SKM-1 (cell line): Measurements from ENCODE around the gene ALKBH7.

Source experiments
- DNase-seq: peaks from one replicate; lab custom pipeline; 2025; ENCODE audit not compliant: unreplicated experiment; lab: John Stamatoyannopoulos, UW

The ALKBH7 gene

DNA sequence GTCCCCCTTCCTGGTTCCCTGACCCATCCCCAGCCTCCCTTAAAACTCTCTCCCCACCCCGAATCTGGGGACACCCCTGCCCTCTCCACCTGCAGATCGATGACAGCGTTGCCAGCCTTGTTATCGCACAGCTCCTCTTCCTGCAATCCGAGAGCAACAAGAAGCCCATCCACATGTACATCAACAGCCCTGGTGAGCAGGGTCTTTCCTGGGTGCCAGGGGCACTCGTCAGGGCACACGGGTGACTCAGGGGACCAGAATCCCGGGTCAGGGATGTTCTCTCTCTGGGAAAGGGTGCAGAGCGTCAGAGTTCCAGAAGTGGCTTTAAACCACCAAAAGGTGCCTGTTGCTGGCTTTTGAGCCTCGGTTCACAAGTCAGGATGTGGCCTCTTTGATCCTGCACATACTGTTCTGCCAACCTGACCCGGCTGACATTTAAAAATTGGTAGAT is 10.2 kb upstream of the ALKBH7 start:
- DNase-seq = no peak

DNA sequence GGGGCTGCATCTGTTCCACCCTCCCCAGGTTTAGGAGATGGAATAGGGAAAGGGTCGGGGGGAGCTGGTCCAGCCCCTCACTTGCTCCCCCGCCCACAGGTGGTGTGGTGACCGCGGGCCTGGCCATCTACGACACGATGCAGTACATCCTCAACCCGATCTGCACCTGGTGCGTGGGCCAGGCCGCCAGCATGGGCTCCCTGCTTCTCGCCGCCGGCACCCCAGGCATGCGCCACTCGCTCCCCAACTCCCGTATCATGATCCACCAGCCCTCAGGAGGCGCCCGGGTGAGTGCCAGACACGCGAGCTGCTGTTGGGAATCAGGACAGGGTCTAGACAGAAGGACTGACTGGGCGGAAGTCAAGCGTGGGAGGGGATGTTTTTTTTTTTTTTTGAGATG is 8.2 kb upstream of the ALKBH7 start:
- DNase-seq = no peak

DNA sequence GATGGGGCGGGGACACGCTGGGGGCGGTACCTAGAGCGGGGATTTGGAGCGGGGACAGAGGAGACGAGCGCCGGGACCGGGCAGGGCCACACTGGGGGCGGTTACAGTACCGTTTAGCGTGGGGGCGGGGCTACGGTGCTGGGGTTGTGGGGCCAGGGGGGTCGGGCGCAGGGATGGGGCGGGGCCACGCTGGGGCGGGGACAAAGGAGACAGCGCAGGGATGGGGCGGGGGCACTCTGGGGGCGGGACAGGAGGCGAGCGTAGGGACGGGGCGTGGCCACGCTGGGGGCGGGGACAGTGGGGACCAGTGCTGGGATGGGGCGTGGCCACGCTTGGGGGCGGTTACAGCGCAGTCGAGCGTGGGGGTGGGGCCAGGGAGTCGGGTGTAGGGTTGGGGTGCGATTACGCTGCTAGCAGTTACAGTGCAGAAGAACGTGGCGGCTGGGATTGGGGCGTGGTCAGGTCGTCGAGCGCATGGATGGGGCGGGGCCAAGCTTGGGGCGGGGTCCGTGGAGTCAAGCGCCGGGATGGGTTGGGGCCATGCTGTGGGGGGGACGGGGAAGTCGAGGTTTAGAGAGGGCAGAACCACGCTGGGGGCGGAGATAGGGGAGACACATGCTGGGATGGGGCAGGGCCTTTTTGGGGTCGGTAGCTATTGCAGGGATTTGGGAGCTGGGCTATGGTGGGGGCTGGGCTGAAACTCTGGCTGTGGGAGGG is 660 bp downstream of the ALKBH7 start:
- DNase-seq = peak; percentile 97

- no peak for DNase-seq
Measured at GRCh38 chr19:6373813-6374108, 1.2 kb downstream of the ALKBH7 start.

DNA sequence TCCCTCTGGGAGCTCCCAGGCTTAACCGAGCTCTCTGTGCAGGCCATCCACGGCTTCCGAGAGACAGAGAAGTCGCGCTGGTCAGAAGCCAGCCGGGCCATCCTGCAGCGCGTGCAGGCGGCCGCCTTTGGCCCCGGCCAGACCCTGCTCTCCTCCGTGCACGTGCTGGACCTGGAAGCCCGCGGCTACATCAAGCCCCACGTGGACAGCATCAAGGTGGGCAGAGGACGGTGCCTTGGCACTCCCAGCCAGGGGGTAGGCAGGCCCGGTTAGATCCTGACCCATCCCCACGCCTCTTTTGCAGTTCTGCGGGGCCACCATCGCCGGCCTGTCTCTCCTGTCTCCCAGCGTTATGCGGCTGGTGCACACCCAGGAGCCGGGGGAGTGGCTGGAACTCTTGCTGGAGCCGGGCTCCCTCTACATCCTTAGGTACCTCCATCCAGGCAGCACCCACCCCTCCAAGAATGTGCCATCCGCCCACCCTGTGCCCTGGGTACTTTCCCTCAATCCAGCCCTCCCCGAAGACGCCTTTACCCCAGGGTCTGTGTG is 1.6 kb downstream of the ALKBH7 start:
- DNase-seq = no peak

GRCh38 chr19:6374711-6375410 is 2.3 kb downstream of the ALKBH7 start:
- DNase-seq = no peak

- DNase-seq = no peak
Measured at GRCh38 chr19:6375411-6376010, 2.9 kb downstream of the ALKBH7 start, which contains the start of gene PSPN. TSS of gene PSPN (minus strand) at chr19:6375933. CDS start at chr19:6375849, 84 bp downstream.

DNA sequence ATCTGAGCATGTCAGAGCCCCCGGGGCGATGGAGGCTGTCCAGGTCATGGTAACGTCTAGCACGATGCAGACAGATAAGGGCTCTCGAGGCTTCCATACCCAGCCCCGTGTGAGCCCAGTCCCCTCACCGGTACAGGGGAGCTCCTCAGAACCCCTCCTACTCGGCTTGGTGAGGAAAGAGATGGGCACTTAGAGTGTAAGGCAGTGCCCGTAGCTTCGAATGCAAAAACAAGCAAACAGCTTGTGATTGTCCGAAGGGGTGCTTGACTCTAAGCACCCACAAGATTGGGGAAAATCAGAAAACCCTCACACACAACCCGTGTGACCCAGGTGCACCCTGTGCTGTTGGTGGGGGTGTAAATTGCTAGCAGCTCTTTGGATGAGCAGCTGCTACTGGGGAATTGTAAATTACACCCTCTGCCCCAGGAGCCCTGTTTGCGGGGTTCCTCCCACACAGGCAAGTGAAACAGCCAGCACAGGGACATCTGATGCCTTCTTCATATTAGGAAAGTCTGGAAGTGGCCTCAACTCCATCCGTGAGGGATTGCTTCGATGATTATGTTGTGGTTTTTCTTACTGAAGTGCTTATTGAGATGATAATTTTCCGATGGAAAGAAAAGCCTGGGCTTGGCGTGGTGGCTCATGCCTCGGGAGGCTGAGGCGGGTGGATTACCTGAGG is 4.1 kb downstream of the ALKBH7 start:
- DNase-seq = no peak

DNA sequence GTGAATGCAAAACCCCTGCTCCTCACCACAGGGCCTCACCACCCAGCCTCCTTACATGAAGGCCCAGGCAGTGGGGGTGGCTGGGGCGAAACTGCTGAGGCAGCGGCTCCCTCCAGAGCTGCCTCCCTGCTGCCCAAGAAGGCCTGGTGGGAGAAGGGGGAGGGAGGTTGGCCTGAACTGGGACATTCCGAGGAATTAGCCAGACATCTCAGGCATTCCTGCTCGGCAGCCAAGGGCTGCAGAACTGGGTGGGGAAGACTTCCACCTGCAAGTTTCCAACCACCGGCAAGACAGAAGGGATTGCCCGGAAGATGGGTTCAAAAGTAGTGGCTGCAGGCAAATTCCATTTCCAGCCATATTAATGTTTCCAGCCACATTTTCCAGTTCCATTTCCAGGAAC is 5.4 kb downstream of the ALKBH7 start:
- DNase-seq = no peak

- no peak for DNase-seq
Measured at GRCh38 chr19:6378486-6378885, 5.9 kb downstream of the ALKBH7 start.

DNA sequence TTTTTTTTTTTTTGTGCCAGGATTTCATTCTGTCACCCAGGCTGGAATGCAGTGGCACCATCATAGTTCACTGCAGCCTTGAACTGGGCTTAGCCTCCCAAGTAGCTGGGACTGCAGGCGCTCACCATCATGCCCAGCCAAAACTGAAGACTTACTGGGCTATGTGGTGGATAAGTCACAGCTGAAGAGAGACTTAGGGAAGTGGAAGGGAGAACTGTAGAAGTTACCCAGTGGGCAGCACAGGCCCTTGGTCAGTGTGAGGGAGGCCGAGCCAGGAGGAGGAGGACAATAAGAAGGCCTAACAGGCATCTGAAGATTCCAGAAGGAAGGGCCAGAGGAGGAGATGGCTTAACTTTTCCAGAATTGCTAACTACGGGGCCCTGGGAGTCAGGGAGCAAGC is 7.2 kb downstream of the ALKBH7 start:
- no peak for DNase-seq

DNA sequence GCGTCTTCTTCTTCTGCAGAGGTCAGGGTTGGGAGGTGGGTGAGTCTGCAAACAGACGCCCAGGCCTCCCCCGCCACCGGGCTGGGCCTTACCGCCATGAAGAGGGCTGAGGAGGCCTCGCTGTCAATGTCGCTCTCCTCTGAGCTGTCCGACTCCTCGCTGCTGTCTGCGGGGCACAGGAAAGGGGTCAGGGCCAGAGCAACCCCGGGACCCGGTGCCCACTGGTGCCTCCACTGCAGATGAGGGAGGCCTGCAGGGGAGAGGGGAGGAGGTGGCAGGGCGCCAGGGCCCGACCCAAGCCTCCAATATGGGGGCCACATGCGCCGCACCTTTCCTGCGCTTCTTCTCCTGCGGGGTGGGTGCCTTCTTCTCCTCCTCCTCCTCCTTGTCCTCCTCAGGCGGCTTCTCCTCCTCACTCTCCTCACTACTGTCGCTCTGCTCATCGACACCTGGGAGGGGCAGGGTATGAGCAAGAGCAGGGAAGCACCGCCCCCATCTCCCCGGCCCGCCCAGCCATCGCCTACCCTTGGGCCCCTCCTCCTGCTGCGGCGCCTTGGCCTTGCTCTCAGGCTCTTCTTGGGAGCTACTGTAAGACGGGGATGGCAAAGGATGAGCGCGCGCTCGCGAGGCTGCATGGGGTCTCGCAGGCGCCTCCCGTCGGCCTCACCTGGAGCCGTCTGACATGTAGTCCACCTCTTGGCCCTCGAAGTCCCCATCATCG is 8.6 kb downstream of the ALKBH7 start:
- DNase-seq = no peak

DNA sequence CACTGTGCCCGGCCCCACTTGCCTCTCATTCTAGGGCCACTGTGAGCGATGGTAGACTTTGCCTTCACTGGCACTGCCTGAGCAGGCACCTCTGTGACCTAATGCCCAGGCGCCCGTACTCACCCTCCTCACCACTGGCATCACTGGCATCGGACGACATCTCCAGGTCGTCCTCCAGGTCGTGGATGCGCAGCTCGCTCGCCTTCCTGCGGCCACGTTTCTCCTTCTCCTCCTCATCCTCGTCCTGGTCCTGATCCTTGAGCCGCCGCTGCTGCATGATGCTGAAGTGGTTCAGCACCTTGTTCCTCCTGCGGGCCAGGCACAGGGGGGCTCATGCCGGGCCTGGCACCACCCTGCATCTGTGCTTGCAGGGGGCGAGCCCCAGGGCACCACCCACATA is 10.6 kb downstream of the ALKBH7 start:
- no peak for DNase-seq

GRCh38 chr19:6384381-6384780 is 11.8 kb downstream of the ALKBH7 start:
- no peak for DNase-seq

DNA sequence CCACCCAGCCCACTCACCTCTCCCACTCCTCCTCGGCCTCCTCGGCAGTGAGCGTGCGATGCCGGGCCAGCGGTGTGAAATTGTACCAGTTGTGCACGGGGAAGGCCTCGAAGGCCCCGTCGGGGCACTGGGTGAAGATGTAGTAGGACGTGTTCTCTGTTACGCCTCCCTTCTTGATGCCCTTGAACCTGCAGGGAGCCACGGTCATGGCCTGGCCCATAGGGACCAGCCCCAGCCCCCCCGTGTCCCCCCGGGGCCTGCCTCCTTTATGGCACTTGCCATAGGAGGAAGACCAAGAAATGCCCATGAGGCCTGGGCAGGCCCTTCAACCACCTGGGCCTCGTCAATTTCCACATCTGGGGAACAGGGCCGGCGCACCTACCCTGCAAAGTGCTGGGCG is 14.8 kb downstream of the ALKBH7 start:
- no peak for DNase-seq

DNA sequence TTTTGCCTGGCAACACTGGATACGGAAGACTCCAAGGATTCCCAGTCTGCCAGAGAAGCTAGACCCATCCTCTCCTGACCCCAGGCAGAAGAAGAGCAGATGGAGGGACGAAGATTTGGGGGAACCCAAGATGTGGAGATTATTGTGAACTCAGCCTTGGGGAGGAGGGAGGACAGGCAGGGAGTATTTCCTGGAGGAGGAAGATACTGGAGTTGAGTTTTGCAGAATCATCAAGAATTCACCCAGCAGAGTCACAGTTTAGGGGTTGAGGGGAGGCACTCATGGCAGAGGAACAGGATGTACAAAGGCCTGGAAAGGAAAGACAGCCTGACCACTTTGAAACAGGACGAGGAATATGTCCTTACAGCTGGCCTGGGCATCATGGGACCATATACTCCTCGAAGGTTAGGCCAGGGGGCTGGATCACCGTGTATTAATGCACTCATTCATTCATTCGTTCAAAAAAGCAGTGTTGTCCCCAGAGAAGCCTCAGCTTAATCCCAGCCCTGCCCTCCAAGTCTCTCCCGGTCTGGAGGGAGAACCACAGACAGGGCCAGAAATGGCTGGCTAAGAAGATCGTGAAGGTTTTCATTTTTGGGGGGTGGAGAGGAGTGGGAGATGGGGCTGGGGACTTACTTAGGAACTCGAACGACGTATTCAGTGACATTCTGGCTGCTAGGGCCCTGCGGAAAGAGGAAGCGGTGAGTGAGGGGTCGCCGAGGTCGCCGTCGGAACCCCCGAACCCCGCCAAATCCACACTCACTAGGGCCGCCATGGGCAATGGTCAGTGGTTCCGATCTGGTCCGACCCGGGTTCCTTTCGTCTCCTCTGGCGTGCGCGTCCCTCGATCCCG is 19.9 kb downstream of the ALKBH7 start:
- DNase-seq = no peak

DNA sequence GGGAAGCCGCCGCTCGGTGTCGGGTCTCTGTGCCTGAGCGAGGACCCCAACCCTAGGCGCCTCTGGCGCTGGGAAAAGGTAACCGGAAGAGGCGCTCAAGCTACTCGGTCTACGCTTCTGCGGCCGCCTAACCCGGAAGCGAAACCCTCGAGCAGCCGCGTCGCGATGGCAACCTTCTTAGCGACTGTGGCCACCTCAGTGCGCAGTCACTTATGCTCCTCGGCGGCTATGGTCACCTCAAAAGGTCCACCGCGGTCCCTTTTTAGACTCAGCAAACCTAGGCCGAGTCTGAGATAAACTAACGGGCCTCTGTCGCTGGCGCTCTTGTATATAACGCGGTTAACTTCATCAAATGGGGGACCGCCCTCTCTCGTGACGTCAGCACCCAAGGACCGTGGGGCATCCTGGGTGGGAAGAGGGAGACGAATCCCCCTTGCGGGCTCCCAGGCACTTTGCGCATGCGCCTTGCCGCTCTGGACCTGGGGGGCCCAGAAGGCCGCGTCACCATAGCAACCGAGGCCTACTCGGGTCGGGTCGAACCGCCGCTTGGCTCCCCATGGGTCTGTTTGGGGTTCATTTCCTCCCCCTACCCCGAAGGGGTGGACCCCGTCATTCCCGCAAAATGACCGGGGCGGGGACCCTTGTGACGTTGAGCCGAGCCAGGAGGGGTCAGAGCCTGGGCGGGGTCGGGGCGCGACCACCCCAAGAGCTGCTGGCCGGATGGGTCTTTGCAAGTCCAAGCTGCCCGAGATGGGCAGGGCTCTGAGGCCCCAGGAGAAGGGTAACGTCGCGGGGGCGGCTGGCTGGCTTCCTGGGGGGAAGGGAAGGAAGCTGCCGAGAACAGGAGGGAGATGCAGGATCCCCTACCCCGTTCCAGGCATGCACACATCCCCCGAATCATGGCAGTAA is 20.7 kb downstream of the ALKBH7 start, which contains the start of gene GTF2F1:
Gene GTF2F1 (minus strand): TSS at position 91 of the 909 bp plus-strand sequence. CDS start 169 bp downstream, outside the sequence.
- peak; percentile 83 for DNase-seq

GRCh38 chr19:6393983-6394412 is 21.4 kb downstream of the ALKBH7 start:
- DNase-seq = peak; percentile 40

GRCh38 chr19:6394831-6395230 is 22.2 kb downstream of the ALKBH7 start:
- DNase-seq = no peak
